K562 (cell line): ENCODE data around the gene AMBRA1. TPM values are rescaled to one million over a fixed set of nuclear protein-coding genes. Genes with fewer than 3 reads are reported as not detected.

Source experiments
- ATAC-seq: fragments of 200-7000 bp; cut with Tn5 transposase; 3 replicates; pipeline ENCODE4 v1.9.1; 2020; ENCODE audit warnings: moderate library complexity
- BruUV-seq: library from RNA; stranded (reverse); fragments of 400-500 nt; replicated peaks from 2 replicates; lab custom pipeline; 2021; lab: Mats Ljungman, UMichigan
- CTCF ChIA-PET: fragments of 300-600 bp; formaldehyde crosslinking; extraction: SDS; loops from one replicate; lab custom pipeline; 2021; ENCODE audit warnings: low intra/inter-chr PET ratio; lab: Yijun Ruan, JAX
- POLR2A ChIA-PET: fragments of 300-600, 350-650 bp; sonication (Branson Sonifier 250); formaldehyde crosslinking; extraction: SDS; loops from one replicate; lab custom pipeline; 2021; ENCODE audit warnings: antibody characterized with exemption, inconsistent platforms; lab: Yijun Ruan, JAX
- DNase-seq, 4 experiments: peaks; one replicate each; pipeline versions ENCODE4 v3.0.0 to v3.0.0-alpha.2; 2011 to 2018; ENCODE audit warnings: low spot score in 3 of 4, mixed read lengths in 3 of 4; ENCODE audit errors: extremely low read depth in 1 of 4
- FAIRE-seq: peaks from 2 replicates; lab custom pipeline; 2011; peaks lifted over from hg19 to GRCh38; lab: Jason Lieb, UNC
- H2AFZ ChIP-seq: 2 replicates; pipeline ENCODE4 v1.6.0; 2011; ENCODE audit warnings: low read depth, low read length, control low read depth, inconsistent platforms
- H3K27ac ChIP-seq: fragments of 200-600 bp; 3 replicates; pipeline ENCODE4 v1.8.0; 2011; ENCODE audit warnings: low read depth, mild to moderate bottlenecking, control low read depth, inconsistent platforms, low read length, moderate library complexity, mixed read lengths; ENCODE audit errors: extremely low read depth
- H3K27me3 ChIP-seq, 2 experiments: fragments of 300-600 bp in 1 of 2; 2 replicates in 1 of 2; 3 replicates in 1 of 2; pipeline versions ENCODE4 v1.6.0 to v1.8.0; 2011; ENCODE audit warnings: inconsistent platforms in 2 of 2, low read length in 2 of 2, mild to moderate bottlenecking in 1 of 2, mixed read lengths in 1 of 2, moderate library complexity in 1 of 2; ENCODE audit not compliant: control insufficient read depth in 2 of 2, insufficient read depth in 2 of 2
- H3K36me3 ChIP-seq: fragments of 300-600 bp; 3 replicates; pipeline ENCODE4 v1.8.0; 2011; ENCODE audit warnings: mild to moderate bottlenecking, low read length, inconsistent platforms; ENCODE audit not compliant: control insufficient read depth, insufficient read depth
- H3K4me1 ChIP-seq, 2 experiments: fragments of 200-600 bp in 1 of 2; replicated peaks in 1 of 2; 2 replicates in 1 of 2; 3 replicates in 1 of 2; pipeline versions ENCODE4 v1.5.1 to v1.8.0; 2011; ENCODE audit warnings: inconsistent platforms in 2 of 2, low read length in 2 of 2, mild to moderate bottlenecking in 1 of 2, mixed read lengths in 1 of 2, moderate library complexity in 1 of 2; ENCODE audit not compliant: control insufficient read depth in 2 of 2, insufficient read depth in 2 of 2
- H3K4me2 ChIP-seq: 2 replicates; pipeline ENCODE4 v1.6.1; 2011; ENCODE audit warnings: low read length, control low read depth, inconsistent platforms, mixed read lengths; ENCODE audit not compliant: insufficient read depth
- H3K4me3 ChIP-seq: fragments of 200-600 bp; sonication (generic), shearing (Covaris generic); 2 replicates; pipeline ENCODE4 v1.5.1; 2016; ENCODE audit warnings: control low read depth, inconsistent platforms
- H3K79me2 ChIP-seq: fragments of 200-600 bp; 3 replicates; pipeline ENCODE4 v1.8.0; 2011; ENCODE audit warnings: low read length, inconsistent platforms; ENCODE audit not compliant: control insufficient read depth, insufficient read depth
- H3K9ac ChIP-seq, 2 experiments: 2 replicates each; pipeline versions ENCODE4 v1.6.0 to v1.6.1; 2011; ENCODE audit warnings: low read depth in 2 of 2, low read length in 2 of 2, control low read depth in 1 of 2, inconsistent platforms in 1 of 2, mild to moderate bottlenecking in 1 of 2, mixed read lengths in 1 of 2; ENCODE audit not compliant: insufficient read depth in 1 of 2
- H3K9me1 ChIP-seq: one replicate; pipeline ENCODE4 v1.6.0; 2011; ENCODE audit warnings: inconsistent platforms, mild to moderate bottlenecking, low read length, moderate library complexity; ENCODE audit not compliant: control insufficient read depth, insufficient read depth
- H3K9me3 ChIP-seq: replicated peaks from 2 replicates; pipeline ENCODE4 v1.5.1; 2011; ENCODE audit warnings: low read depth, low read length, inconsistent platforms; ENCODE audit not compliant: control insufficient read depth, insufficient read depth
- H4K20me1 ChIP-seq: replicated peaks from 2 replicates; pipeline ENCODE4 v1.6.1; 2011; ENCODE audit warnings: low read length, inconsistent platforms, mixed read lengths; ENCODE audit not compliant: control insufficient read depth, insufficient read depth
- C11orf30 ChIP-seq: fragments of 450-650 bp; IDR thresholded peaks from 2 replicates; pipeline ENCODE4 v1.6.1; 2016; ENCODE audit warnings: low read depth, mild to moderate bottlenecking
- JUND ChIP-seq, 2 experiments: IDR thresholded peaks; 2 replicates in 1 of 2; 3 replicates in 1 of 2; pipeline ENCODE4 v1.6.1; 2011; ENCODE audit warnings: borderline replicate concordance in 2 of 2, low read depth in 2 of 2, low read length in 2 of 2, improper control_type of control experiment in 1 of 2, missing biosample characterization in 1 of 2, missing genetic modification characterization in 1 of 2, missing genetic modification reagents in 1 of 2
- MAFG ChIP-seq: fragments of 450-650 bp; conservative IDR thresholded peaks from 2 replicates; pipeline ENCODE4 v1.6.1; 2016; ENCODE audit warnings: missing genetic modification characterization, missing compliant biosample characterization
- ZNF316 ChIP-seq: fragments of 450-650 bp; IDR thresholded peaks from 2 replicates; pipeline ENCODE4 v1.6.1; 2016
- WGBS: fragments of 100-300 bp; shearing (Covaris generic); methylation state at CpG from one replicate; pipeline ENCODE4 v1.1.6; 2016; ENCODE audit warnings: low coverage, mixed read lengths; ENCODE audit not compliant: insufficient coverage; ENCODE audit errors: missing lambda C conversion rate; 5-methylcytosine and 5-hydroxymethylcytosine counted together
- in situ Hi-C: fragments of 300-500 bp; cut with MboI; formaldehyde crosslinking; loops from 4 replicates; pipeline ENCODE4 v1.15.0; 2018; ENCODE audit warnings: inconsistent platforms, mixed read lengths
- intact Hi-C: fragments of 100-400 bp; cut with micrococcal nuclease; formaldehyde crosslinking; loops from 2 replicates; pipeline ENCODE4 v1.14.2; 2022
- polyA plus RNA-seq, 8 experiments: library from polyadenylated mRNA; depleted of rRNA in 4 of 8; stranded (reverse) in 5 of 8; unstranded in 3 of 8; fragments of >200 nt; fragmentation: Nextera tagmentation in 2 of 8; fragmentation: Illumina TruSeq in 1 of 8; extraction: Ambion mirVana in 2 of 8; extraction: Trizol in 1 of 8; gene quantifications; 2 replicates each; pipeline versions ENCODE4 v1.2.1 to v1.2.3, GENCODE V29; 2011 to 2014; ENCODE audit warnings: inconsistent platforms in 1 of 8, missing spikeins in 1 of 8
- total RNA-seq, 7 experiments: library from RNA; depleted of rRNA in 6 of 7; stranded (reverse); fragments of >200 nt in 6 of 7; fragmentation: Illumina TruSeq in 2 of 7; extraction: Trizol in 2 of 7; gene quantifications; 2 replicates each; pipeline versions ENCODE4 v1.2.1 to v1.2.3, GENCODE V29; 2011 to 2021; ENCODE audit warnings: low replicate concordance in 1 of 7
- TF ChIP-seq, protein P1 (sequence below), 3 experiments: fragments of 200-800 bp in 1 of 3; fragments of 250-450 bp in 1 of 3; fragments of 450-650 bp in 1 of 3; sonication (Bioruptor Pico) in 1 of 3; sonication (Bioruptor generic) in 1 of 3; formaldehyde crosslinking in 1 of 3; IDR thresholded peaks; 2 replicates each; pipeline versions ENCODE4 v1.6.1 to v1.8.0; 2016 to 2022; ENCODE audit warnings: mild to moderate bottlenecking in 2 of 3, missing genetic modification characterization in 2 of 3, missing compliant biosample characterization in 1 of 3, moderate library complexity in 1 of 3
- TF ChIP-seq, protein P2 (sequence below), 2 experiments: fragments of 450-650 bp in 1 of 2; sonication (generic) in 1 of 2; formaldehyde crosslinking in 1 of 2; IDR thresholded peaks in 1 of 2; conservative IDR thresholded peaks in 1 of 2; 2 replicates each; pipeline versions ENCODE4 v1.6.1 to v1.8.1; 2016 to 2023; ENCODE audit warnings: mild to moderate bottlenecking in 2 of 2, moderate library complexity in 2 of 2, inconsistent platforms in 1 of 2, missing genetic modification reagents in 1 of 2

The AMBRA1 gene
- total and polyA plus RNA-seq, 9 of the 15 experiments (the other 6 are each of a cell fraction or from before 2014, with no cell fraction given), result 0.15 to 24.5 (median 13.0) TPM

DNA sequence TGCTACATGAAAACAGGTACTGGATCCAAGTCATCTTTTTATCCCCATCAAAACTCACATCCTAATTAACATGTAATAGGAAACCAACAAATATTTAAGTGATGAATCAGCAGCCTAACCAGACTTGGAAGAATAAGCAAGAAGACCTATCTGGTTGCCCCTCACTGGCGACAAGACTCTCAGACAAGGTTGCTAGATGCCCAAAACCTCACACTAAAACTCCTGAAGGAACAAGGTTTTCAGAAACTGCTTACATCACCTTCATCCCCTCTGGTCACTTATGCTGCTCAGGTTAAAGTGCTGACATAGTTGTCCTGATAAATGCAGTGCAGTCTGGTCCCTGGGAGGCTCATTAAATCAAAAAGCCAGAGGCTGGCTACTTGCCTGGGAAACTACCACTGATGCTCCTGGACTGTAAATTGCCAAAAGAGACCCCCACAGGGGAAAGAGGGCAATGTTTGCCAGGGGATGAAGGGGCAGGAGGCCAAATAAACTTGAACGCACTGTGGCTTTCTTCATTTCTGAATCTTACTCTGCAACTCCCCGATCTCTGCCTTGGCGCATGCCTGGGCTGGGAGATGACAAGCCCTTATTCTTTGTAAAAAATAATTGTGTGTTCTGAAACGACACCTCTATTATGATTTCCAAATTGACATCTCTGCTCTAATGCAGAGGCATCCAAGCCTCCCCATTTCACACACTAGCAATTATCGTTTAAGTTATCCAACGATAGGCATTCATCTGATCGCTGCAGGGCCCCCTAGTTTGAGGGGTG is 72.7 kb downstream of the AMBRA1 start:
- no peak for FAIRE-seq
- BruUV-seq, result no TSS peak
- H3K79me2 ChIP-seq, result peaks cover 45% of the 10 kb centered on the region
- no peaks in the 10 kb centered on the region for H3K27me3 ChIP-seq
- no peak overlapping the region for H3K4me2 ChIP-seq
- no peaks in the 10 kb centered on the region; the same call in 1 of the 2 replicates for H4K20me1 ChIP-seq
- no peaks in the 10 kb centered on the region for H3K36me3 ChIP-seq
- peak; percentile 85 for TF ChIP-seq ZNF316
- peak; percentile 21; the same call in 1 of the 2 replicates for TF ChIP-seq MAFG (tag)
- TF ChIP-seq, protein P1, sequence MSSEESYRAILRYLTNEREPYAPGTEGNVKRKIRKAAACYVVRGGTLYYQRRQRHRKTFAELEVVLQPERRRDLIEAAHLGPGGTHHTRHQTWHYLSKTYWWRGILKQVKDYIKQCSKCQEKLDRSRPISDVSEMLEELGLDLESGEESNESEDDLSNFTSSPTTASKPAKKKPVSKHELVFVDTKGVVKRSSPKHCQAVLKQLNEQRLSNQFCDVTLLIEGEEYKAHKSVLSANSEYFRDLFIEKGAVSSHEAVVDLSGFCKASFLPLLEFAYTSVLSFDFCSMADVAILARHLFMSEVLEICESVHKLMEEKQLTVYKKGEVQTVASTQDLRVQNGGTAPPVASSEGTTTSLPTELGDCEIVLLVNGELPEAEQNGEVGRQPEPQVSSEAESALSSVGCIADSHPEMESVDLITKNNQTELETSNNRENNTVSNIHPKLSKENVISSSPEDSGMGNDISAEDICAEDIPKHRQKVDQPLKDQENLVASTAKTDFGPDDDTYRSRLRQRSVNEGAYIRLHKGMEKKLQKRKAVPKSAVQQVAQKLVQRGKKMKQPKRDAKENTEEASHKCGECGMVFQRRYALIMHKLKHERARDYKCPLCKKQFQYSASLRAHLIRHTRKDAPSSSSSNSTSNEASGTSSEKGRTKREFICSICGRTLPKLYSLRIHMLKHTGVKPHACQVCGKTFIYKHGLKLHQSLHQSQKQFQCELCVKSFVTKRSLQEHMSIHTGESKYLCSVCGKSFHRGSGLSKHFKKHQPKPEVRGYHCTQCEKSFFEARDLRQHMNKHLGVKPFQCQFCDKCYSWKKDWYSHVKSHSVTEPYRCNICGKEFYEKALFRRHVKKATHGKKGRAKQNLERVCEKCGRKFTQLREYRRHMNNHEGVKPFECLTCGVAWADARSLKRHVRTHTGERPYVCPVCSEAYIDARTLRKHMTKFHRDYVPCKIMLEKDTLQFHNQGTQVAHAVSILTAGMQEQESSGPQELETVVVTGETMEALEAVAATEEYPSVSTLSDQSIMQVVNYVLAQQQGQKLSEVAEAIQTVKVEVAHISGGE (CRISPR knock-in tag; IDR thresholded peaks at IDR 0.05), result no peak
- TF ChIP-seq JUND (IDR thresholded peaks at IDR 0.05; ENCODE audit: borderline replicate concordance, low read depth, low read length), result peak; percentile 29; the same call in 1 of the 2 replicates
- TF ChIP-seq JUND (tag; IDR thresholded peaks at IDR 0.05; ENCODE audit: borderline replicate concordance, low read depth, low read length), result no peak
- peak; percentile 68 for TF ChIP-seq C11orf30
- TF ChIP-seq, protein P2, sequence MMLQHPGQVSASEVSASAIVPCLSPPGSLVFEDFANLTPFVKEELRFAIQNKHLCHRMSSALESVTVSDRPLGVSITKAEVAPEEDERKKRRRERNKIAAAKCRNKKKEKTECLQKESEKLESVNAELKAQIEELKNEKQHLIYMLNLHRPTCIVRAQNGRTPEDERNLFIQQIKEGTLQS (IDR thresholded peaks at IDR 0.05), result 0 out of 2 replicates have a peak, but pooled peaks have one; percentile 32
- TF ChIP-seq, protein P2 (CRISPR knock-in tag; conservative IDR thresholded peaks at IDR 0.05), result no peak
- H3K4me1 ChIP-seq, result peaks cover 0 to 4% of the 10 kb centered on the region in 2 experiments; a peak in 1 of 5 replicates
- in situ Hi-C loops (no loop called here), intact Hi-C loops (no loop called here)
- peak; percentile 43; the same call in 2 of the 3 replicates for ATAC-seq
- 75% methylated on average over 8 of the region's 8 CpGs for WGBS
- no peak overlapping the region for H2AFZ ChIP-seq
- H3K9me3 ChIP-seq, result no peaks in the 10 kb centered on the region
- CTCF ChIA-PET, result interaction anchor here (0.7 kb wide), 1 partner anchor 260 kb away, joined by 4 read pairs; no protein-coding TSS in a partner anchor
- no peak overlapping the region for H3K4me3 ChIP-seq
- no peaks in the 10 kb centered on the region for H3K9me1 ChIP-seq
- no peak for DNase-seq
- no peak overlapping the region for H3K27ac ChIP-seq
- POLR2A ChIA-PET, result interaction anchor here (0.7 to 0.8 kb wide), 2 partner anchors 12 to 50 kb away, joined by 3 to 4 read pairs; no protein-coding TSS in a partner anchor
- peak overlapping the region in 1 of 2 experiments; percentile 43; a peak in 1 of 4 replicates for H3K9ac ChIP-seq
